NCI-H748 (cell line): ENCODE measurements around the gene AP2A2.
A peak's percentile ranks its signal among the peaks of the same experiment; 100 is the strongest.

ENCODE experiments used
- DNase-seq: peaks from one replicate; lab custom pipeline; 2025; ENCODE audit not compliant: unreplicated experiment; lab: John Stamatoyannopoulos, UW

Gene AP2A2

DNA sequence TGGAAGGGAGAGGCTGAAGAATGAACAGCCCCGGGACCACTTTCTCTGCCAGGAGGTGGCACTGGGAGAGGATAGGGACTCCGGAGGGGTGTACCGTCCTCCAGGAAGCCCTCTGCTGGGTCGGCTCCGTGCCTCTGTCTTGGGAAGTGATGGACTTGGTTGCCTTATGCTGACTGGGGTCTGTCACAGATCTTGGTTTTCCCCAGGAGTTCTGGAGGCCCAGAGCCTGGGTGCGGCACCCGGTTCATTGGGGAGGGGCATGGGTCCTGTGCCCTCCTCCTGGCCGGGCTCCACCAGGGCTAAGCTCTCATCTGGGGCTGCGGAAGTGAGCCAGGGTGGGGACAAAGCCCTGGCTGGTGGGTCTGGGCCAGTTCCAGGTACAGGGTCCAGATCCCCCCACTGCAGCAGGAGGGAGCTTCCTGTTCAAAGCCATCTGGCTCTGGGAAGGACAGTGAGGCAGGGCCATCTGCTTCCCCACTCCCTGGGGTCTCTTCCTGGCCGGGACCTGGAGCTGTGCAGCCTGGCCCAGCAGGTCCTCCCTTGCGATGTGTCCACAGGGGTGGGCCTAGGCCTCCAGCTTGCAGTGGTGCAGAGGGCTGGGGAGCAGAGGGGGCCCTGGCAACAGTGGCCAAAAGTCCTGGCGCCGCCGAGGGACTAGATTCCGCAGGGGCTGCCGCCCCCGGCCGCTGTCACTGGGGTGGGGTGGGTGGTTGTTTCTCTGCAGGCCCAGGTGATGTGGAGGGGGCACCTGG is 1.1 kb upstream of the AP2A2 start:
- DNase-seq = no peak

DNA sequence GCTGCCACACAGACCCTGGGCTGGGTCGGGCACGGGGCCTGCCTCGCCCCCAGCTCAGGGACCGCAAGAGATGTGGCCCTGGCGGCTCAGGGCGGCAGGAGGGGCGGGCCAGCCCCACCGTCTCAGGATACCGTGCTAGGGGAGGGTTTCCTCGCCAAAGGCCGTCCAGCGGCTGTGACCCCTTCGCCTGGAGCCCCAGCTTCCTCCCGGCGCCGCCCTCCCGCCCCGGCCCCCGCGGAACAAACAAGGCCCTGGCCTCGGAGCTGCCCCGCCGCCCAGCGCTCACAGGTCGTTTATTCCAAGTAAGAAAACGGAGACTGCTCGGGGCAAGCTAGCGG is 543 bp upstream of the AP2A2 start:
- DNase-seq = no peak

DNA sequence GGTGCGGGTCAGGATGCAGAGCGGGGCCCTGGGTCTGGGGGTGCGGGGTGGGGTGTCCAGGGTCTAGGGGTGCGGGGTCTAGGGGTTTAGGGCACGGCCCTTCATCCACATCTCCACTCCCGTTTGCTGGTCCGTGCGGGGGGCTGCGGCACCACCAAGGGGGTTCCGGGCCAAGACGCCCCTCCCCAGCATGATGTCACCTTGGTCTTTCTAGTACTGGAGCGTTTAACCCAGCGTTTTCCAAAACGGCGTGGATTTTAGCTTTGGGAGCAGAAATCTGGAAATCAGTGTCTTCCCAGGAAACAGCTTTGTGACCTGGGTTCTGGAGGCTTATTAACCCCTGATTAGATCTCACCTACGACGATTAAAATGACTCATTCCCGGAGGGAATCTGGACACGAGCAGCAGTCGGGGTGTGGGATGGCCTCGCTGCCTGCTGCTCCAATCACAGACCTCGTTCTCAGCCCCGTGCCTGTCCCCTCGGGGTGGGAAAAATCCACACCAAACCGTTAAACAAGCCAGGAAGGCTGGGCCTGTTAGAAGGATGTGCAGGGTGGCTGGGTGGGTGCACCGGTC is 759 bp downstream of the AP2A2 start:
- peak; percentile 42 for DNase-seq

DNA sequence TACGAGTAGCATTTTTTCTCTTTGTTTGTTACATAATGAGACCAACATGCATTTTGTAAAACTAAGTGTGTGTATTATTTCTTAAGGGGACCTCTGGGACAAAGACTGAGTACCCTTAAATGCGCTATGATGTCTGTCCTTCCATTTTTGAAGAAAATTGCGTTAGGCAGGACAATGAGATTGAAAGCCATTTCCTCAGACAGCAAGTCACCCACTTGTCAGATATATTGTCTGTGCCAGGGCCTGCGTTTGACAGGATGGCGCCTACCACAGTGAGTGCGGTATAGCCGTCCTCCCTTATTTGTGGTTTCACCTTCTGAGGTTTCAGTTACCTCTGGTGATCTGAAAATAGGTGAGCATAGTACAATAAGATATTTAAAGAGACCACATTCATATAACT is 2.2 kb downstream of the AP2A2 start:
- DNase-seq = no peak

DNA sequence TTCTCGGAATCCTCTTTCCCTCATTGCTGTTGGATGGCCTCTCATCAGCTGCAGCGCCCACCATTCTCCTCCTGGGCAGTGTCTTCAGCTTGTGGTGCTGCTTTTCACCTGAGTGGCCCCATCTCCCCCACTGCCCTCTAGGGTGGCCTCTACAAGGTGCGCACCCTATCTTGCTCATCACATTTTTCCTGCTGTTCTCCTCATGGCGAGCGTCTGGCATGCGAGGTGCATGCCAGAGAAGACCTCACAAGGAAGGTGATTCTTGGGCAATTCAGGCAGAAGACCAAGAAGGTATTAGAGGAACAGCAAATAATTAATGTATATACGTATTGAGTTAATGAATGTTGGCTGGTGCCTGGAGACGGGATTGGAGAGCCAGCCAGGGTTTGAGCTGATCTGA is 3.1 kb downstream of the AP2A2 start:
- DNase-seq = no peak

DNA sequence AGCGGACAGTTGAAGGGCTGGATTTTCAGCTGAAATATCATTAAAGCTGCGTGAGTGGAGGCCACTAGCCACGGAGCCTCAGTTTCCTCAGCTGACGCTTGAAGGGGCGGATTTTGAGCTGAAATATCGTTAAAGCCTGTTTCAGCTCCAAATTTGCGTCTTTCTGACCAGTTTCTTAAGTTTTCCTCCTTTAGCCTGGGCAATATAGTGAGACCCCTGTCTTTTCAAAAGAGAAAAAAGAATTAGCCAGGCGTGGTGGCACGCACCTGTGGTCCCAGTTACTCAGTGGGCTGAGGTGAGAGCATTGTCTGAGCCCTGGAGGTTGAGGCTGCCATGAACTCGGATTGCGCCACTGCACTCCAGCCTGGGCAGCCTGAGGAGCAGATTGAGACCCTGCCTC is 3.7 kb downstream of the AP2A2 start:
- DNase-seq = no peak

DNA sequence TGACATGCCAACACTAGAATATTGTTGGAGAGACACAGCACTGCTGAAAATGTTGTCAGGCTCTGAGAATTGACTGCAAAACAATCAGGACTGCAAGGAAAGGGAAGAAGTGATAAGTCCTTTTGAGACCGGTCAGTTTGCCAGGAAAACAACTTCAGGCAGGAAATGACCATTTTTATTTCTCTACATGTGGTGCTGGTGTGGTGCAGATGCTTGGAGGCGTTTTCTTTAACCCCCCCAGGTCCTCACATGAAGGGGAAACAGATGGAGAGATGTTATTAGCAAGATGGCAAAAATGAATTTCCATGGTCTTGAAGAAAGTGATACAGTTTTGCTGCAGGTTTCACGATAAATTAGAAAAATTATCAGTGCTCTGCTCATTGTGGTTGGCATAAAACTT is 5.7 kb downstream of the AP2A2 start:
- no peak for DNase-seq

DNA sequence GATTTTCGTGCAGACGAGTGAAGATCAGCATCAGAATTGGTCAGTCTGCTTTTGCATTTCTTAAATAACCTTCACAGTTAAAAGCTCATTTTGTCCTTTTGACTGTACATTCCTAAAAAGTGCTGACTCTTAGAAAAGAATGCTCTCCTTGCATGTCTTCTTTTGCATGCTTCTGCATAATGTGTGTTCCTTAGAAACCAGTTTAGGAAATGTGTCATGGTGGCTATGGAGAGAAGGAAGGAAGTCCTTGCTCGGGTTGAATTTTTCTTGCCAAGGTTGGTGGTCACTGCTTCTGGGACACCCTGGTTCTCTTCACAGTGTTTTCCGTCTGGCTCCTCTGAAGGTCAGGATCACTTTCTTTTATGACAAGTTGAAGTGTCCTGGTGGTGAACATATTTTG is 6.8 kb downstream of the AP2A2 start:
- no peak for DNase-seq

DNA sequence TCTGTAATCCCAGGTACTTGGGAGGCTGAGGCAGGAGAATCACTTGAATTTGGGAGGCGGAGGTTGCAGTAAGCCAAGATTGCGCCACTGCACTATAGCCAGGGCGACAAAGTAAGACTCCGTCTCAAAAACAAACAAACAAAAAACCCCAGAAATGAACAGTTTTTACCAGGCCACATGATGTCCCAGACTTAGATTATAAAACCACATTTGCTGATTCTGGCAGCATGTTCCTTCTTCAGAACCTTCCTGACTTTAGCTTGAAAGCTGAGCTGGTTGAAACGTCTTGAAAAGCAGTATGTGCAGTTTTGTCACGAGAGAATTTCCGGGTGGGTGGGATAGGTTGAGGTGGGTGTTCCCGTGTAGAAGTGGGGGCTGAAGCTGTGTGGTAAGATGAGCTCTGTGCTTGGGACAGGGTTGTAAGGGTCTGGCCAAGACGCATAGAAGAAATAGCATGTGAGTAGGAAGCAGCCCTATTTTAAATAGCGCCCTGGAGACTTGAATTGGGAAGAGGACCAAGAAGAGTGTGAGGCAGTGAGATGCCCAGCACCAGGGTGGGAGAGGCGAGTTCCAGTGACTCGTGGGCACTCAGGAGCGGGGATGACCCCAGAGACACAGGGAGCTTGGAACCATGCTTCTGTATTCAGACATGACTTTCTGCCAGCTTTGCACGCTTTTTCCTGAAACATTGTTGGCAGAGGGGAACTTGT is 7.6 kb downstream of the AP2A2 start:
- no peak for DNase-seq

DNA sequence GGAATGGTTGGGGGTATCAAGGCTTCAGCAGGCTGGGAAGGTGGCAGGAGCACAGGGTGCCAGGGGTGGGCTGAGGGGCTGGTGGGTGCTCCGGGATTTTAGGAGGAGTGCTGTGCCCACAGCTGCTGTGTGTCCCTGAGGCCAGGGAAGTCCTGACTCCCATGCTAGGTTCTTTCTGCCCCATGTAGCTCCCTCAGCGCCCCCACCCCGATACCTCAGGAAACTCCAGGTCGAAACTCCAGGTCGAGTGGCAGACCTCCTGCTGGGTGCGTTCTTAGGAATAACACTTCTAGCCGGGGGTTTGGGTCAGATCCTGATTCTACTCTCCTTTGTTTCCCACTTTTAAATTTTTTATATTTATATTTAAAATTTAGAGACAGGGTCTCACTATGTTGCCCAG is 8.3 kb downstream of the AP2A2 start:
- no peak for DNase-seq

DNA sequence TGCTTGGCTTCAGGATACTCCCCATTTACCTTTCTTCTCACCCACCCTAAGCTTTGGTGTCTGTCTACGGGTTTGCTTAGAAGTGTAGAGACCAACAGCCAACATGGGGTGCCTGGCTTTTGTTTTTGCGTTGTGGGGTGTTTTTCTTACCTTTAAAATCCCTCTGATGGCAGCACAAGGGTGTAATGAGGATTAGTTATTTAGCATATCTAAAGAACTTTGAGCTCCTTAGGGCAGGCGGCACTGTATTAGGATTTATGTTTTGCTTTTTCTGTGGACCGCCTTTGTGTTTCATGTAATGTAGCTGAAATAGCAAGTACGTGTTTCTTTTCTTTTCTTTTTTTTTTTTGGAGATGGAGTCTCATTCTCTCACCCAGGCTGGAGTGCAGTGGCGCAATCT is 8.9 kb downstream of the AP2A2 start:
- DNase-seq = no peak

DNA sequence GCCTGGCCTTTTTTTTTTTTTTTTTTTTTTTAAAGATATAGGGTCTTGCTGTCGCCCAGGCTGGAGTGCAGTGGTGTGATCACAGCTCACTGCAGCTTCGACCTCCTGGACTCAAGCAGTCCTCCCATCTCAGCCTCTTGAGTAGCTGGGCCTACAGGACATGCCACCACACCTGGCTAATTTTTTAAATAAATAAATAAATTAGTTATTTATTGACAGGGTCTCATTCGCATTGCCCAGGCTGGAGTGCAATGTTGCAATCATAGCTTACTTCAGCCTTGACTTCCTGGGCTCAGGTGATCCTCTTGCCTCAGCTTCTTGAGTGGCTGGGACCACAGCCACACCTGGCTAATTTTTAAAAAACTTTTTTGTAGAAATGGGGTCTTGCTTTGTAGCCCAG is 10.5 kb downstream of the AP2A2 start:
- DNase-seq = no peak

DNA sequence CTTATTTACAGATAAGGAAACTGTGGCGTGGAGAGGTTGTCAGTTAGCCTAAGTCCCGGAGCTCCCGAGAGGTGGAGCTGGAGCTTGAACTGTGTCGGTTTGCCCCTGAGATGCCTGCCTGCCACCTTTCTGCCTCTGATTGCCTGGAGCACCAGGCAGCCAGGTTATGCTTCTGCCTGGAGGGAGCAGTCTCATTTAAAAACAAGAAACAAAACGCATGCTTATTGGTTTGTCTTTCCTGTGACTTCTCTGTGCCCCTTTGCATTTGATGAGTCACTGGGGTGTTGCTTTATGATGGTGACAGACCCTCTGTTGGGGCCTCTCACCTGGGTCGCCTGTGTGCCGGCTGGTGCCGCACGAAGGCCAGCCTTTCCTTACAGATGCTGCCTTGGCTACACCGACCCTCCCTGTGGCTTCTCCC is 12.2 kb downstream of the AP2A2 start:
- DNase-seq = no peak

DNA sequence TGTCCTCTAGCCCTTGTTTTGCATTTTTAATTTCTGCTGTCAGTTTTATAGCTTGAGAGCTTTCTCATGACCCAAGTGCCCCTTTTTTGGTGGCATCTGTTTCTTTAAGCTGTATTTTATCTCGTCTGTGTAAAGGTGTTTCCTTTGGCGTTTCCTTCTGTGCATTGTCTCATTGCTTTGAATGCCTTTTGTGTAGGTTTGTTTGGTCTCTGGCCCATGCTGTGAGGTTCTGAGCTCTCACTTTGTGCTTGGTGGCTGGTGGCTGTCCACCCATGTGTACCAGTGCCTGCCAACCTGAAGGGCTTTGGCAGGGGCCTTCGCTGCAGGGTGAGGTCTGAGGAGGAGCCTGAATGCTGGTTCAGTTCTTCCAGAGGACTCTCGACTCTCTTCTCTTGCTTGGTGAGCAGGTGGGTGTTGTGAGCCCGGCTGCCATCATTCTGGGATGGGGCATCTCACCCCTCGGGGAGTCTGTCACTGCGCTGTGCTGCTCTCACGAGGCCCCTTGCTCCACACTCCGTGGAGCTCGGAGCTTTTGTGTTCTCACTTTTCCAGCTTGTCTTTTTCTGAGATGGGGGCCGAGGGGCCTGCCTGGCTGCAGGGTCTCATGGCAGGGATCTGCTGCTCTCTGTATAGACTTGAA is 14.9 kb downstream of the AP2A2 start:
- DNase-seq = no peak

DNA sequence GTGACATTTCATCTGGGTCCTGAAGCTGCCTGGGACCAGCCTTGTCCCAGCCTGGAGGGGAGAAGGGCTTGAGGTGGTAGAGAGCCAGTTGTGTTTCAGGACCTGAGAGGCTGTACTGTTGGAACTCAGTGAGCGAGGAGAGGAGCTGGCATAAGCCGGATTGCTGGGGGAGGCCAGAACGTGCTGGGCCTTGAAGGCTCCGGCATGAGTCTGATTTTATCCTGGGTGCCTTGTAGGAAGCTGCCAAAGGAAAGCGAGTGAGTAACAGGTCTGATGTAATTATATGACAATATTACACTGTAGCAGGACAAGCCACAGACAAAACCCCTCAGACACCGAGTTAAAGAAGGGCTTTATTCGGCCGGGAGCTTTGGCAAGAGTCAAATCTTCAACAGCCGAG is 17.2 kb downstream of the AP2A2 start:
- DNase-seq = no peak

DNA sequence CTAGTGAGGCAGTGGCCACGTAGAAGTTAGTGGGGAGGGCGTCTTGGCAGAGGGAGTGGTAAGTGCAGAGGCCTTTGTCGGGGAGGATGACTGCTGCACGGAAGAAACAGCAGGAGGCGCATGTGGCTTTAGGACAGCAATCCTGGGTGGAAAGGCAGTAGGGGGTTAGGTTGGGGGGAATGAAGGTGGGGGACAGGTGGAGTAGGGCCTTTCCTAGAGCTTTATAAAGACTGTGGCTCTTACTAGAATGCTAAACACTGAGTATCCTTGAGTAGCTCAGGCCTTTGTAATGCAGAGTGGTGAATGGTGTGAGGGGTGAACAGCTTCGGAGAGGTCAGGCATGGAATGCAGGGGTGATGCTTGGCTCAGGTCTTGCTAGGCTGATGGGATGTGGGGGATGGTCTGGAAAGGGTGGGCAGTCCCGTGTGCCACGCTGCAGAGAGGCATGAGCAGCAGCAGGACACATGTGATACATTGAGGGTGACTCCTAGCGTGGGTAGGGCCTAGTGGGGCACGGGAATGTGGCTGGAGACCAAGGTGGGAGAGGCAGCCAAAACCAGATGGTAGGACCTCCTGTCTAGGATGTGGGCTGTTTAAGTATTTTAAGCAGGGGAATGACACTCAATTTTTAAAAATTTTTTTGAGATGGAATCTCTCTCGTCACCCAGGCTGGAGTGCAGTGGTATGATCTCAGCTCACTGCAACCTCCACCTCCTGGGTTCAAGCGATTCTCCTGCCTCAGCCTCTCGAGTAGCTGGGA is 19.2 kb downstream of the AP2A2 start:
- DNase-seq = no peak

DNA sequence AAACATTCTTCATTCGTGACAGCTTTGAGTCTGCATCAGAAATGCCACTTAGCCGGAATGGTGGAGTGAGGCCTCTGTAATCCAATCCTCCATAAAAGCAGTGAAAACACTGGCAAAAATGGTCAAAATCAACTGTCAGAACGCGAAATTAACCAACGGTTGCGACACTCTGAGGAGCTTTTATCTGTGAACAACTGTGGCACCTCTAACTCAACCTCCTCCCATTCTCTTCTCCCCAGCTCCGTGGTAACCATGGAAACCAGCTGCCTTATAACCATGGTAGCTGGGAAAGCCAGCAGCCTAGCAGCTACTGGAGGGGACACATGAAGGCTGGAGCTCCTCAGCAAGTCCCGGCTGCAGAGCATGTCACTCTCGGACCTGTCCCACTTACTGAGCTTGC is 20.3 kb downstream of the AP2A2 start:
- peak; percentile 27 for DNase-seq

DNA sequence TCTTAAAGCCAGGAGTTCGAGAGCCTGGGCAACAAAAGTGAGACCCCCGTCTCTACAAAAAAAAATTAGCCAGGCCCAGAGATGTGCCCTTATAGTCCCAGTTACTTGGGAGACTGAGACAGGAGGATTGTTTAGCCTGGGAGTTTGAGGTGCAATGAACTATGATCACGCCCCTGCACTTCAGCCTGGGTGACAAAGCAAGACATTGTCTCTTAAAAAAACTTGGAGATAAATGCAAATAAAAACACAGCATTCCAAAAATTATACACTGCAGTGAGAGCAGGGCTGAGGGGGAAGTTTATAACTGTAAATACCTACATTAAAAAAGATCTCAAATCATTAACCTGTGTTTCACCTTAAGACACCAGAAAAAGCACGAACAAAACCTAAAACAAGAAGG is 22.1 kb downstream of the AP2A2 start:
- no peak for DNase-seq

DNA sequence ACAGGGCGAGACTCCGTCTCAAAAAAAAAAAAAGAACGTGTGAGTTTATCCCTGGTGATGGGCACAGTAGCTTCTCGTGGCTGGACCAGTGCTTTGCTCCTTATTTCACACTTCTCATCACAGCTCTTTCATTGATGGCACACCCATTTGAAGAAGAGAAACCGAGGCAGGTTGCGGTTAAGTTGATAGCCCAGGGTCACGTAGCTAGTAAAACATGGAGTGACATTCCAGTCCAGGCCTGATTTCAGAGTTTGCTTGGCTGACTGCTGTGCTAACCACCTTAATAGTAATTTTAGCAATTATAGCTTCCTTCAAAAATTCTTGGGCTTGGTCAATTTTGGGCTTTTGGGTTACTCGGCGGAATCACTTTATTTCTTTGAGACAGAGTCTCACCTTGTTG is 25.8 kb downstream of the AP2A2 start:
- DNase-seq = no peak

DNA sequence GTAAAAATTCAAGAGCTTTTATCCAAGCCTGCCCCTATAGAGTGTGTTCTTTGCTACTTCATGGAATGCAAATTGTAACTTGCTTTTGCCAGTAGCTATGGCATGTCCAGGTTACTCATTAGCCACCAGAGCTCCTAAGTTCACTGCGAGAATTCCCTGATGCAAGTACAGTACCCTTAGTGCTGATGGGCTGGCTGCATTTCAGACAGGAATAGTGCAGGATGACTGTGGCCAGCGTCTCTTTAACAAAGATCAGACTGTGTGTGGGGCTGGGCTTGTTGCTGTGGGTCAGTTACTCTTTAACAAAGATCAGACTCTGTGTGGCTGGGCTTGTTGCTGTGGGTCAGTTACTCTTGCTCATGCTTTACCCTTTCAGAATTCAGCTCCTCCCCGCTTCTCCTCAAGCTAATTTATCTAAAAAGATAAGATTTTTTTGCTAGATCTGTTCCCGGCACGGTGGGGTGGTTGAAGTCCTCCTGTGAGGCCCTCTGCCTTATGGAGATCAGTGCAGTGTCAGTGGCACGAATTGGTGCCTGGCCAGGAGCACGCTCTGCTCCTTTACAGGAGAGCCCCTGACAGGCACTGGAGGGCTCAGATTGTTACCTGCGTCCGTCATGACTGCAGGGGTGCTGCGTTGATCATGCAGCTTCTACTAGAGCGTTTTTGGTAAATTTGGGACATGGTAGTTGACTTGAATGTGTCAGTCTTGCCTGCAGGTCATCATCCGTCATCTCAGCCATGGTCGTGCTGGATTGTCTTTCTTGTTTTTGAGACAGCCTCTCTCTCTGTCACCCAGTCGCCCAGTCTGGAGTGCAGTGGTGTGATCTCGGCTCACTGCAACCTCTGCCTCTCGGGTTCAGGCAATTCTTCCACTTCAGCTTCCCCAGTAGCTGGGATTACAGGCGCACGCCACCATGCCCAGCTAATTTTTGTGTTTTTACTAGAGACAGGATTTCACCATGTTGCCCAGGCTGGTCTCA is 27.0 kb downstream of the AP2A2 start:
- DNase-seq = no peak
